MM.1S (cell line): Measurements from ENCODE around the gene RAB44.

Experiments used
- CTCF ChIP-seq: fragments of 300-600 bp; sonication (generic); IDR thresholded peaks from 2 replicates; pipeline ENCODE4 v1.5.1; 2016; ENCODE audit warnings: antibody characterized with exemption, low read length, mixed read lengths
- EZH2 ChIP-seq: fragments of 300-600 bp; sonication (generic); optimal IDR thresholded peaks from 2 replicates; pipeline ENCODE3; 2017; ENCODE audit warnings: low read depth, mild to moderate bottlenecking, antibody characterized with exemption, low read length, mixed read lengths

DNA sequence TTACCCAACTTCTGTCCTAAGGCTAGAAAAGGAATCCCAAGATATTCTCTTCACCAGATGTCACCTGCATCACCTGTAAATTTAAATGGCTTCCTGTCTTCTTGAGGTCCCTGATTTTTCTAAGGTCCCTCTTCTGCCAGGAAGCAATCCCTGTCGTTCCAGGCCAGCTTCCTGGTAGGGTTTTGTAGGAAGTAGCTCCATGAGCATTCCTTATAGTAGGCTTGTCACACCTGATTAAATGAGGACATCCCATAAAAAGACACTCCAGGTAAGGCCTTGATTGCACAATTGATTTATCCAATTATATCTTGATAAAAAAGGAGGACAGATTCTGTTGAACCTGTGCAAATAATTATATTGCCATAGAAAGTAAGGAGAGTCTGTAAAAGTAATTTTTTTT, 8.7 kb downstream of the RAB44 start:
- TF ChIP-seq EZH2, result no peak
- no peak for TF ChIP-seq CTCF
